ENCODE measurements around the gene TLN1.
A peak's percentile ranks its signal among the peaks of the same experiment; 100 is the strongest.

Gene TLN1

DNA sequence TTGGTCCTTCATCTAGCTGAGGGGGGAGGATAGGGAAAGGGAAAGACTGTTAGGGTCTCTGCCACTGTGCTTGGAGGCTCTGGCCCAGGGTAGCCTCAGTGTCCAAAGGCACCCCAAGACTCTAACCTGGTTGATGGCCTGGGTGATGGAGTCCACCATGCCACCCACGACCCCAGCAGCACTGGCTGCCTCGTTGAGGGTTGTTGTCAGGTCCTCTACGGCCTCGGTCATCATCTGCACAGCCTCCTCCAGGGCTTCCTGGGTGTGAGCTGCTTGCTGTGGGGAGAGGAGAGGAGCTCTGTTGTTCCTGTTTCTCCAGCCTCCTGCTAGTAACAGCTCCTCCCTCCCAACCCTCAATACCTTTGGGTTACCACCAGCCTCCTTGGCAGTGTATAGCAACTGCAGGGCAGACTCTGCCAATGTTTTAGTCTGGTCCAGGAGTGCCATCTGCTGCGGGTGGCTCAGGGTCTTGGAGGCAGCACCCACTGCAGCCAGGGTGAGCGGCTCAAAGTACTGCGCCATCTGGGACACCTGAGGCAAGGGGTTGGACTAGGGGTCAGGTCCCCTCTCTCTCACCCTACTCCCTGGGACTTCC lies 26.1 kb downstream of the TLN1 start:
- DNase-seq (ENCODE audit: low read depth, low spot score) = no peak

DNA sequence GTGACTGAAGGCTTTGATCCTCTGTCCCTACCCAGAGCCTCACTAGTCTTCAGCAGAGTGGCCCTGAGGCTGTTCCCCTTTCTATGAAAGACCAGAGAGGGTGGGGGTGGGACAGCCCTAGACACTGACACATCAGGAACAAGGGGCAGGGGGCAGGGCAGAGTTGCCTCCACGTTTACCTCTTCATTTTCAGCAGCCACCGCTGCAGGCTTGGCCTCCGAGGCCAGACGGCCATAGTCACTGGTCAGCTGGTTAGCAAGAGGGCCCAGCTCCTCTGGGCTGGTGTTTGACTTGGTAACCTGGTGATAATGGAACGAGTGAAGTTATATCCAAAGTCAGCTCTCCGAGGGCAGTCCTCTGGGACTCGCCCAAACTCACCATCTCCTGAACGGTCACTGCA lies 26.6 kb downstream of the TLN1 start:
- no peak for DNase-seq (ENCODE audit: low read depth, low spot score)

DNA sequence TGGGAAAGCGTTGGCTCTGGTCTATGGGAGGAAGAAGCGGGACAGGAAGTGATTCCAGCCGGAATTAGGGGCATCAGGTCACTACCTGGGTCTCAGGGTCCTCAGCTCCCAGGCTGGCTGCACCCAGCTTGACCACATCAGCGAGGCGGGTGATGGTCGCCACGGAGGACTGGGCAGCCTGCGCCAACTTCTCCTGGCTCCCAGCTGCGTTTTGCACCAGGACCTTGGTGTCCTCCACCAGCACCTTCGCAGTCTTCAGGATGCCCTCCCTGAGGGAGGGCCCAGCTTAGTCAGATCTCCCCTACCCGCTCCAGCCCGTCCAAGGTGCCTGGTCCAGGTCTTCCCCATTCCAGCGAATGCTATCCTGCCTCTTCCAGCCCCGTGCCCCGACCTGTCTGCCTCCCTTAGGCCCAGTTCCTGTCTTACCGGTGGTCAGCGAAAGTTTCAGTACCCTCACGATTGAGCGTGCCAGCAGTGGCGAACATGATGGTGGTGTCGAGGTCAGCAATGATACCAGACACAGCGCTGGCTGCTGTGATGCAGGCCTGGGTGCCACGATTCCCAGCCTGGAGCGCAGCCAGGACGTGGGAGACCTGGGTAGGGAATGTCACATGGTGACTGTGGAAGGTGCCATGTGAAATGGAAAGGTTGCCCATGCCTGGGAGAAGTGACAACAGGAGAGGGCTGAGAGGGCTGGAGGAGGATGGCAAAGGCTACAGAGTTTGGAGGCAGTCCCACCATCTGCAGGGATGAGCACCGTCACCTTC lies 27.9 kb downstream of the TLN1 start:
- DNase-seq (ENCODE audit: low read depth, low spot score) = no peak

DNA sequence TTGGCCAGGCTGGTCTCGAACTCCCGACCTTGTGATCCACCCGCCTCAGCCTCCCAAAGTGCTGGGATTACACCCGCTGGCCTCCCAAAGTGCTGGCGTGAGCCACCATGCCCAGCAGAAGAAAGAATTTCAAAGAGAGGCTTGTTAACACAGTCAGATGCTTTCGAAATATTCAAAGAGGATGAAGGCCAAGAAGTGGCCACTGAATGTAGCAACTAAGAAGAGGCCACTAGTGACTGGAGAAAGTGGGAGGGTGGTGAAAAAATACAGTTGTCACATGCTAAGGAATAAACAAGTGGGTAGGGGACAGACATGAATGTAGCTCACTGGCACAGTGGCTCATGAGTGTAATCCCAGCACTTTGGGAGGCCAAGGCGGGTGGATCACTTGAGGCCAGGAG lies 29.3 kb downstream of the TLN1 start:
- DNase-seq (ENCODE audit: low read depth, low spot score) = no peak

DNA sequence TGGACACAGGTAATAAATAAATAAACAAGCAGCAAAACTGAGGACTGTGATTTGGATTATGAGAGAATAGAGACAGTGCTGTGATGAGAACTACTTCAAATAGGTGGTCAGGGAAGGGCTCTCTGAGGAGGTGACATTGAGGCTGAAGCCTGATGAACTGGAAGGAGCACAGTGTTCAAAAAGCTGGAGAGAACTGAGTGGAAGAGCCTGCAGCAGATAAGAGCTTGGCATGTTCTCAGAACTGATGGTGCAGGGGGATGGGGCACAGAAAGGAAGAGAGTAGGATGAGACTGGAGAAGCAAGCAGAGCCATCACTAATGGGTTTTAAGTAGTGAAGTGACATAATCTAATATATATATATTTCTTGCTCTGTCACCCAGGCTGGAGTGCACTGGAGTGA lies 31.1 kb downstream of the TLN1 start:
- no peak for DNase-seq (ENCODE audit: low read depth, low spot score)

DNA sequence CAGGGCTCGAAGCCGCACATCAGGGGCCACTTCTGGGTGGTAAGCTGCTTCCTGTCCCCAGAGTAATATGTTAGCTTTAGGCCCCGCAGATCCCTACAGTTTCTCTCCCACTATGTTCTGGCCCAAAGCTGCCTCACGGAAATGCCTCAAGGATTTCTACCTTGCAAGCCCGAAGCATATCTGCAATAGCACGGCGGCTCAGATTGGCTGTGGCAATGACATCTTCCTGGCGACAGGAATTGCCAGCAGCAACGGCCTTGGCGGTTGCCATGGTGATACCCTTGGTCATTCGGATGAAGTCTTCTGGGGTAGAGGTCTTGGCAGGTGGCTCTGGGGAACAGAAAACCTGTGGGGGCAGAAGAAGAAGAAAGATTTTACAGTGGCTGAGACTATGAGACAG lies 32.0 kb downstream of the TLN1 start:
- no peak for DNase-seq (ENCODE audit: low read depth, low spot score)

DNA sequence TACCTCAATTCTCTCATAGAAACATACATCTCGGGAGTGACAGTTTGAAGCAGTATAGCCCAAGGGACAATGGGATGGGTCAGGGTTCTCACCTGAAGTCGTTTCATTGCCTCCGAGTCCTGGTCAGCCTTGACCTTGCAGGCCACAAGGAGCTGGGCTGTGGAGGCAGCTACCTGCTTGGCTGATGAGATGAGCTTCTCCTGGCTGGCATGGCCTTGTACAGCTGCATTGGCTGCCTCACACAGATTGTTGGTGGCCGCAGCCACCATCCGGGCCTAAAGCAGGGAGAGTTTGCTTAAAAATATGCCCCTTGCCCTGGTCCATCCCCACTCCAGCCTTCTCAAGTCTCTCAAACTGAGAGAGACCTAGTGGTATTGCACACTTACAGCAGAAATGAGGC lies 33.8 kb downstream of the TLN1 start:
- DNase-seq (ENCODE audit: low read depth, low spot score) = no peak

DNA sequence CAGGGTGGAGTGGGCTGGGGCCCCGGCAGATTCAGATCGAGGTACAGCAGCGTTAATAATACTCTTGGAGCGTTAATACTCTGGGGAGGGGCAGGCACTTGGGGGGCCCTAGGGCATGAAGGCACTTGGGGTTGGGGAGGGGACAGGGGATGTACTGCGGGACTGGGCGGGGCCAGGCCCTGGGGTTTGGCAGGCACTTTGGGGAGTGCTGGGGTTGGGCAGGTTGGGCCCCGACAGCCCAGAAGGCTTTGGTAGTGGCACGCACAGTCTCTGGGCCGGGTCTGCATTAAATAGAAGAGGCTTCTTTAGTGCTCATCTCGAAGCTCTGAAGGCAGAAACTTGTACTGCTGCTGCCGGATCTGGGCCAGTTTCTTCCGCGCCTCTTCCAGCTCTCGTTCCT lies 34.5 kb downstream of the TLN1 start:
- no peak for DNase-seq (ENCODE audit: low read depth, low spot score)

DNA sequence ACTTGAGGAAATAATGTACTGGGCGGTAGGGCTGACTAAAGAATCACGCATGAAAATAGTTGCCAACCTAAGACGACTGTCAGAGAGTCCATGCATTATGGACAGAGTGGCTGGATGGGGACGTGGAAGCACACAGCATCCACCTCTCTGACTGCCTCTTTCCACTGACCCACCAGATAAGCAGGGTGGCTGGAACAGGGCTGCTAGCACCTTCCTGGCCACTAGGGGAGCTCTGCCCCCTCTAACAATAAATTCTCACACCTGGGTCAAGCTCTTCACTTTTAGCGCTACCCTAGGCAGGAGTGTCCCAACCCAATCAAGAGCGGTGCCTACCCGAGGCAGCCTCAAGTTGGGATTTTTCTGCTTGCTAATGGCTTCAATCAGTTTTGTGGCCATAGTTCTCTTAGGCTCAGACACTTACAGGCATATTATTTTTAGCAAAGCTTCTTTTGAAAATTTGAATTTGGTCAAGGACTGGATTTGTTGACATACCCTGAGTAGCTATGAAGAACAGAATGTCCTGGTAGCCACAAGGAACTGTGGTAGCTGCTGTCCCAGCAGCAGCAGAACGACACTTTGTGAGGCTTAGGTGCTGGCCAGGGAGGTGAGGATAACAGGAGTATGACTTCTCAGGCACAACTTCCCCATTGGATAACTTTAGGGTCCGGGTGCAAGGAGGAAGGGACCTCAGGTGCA lies 35.3 kb downstream of the TLN1 start:
- peak; percentile 23 for DNase-seq (ENCODE audit: low read depth, low spot score)

DNA sequence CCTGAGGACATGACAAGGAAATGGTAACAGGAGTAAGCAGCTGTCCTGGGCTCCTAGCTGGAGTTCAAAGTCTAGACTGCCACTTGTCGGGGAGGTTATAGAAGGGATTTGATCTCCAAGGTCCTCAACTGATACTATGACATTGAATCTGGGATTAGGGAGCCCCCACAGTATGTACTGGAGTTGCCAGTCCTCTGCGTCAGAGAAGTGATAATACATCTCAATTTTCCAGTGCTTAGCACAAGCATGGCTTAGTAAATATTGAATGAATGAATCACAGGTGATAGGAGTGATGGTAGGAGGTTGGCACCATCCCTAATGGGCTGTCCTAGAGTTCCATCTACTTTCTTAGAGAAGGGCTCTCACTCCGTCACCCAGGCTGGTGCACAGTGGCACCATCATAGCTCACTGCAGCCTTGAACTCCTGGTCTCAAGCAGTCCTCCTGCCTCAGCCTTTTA lies 36.0 kb downstream of the TLN1 start:
- no peak for DNase-seq (ENCODE audit: low read depth, low spot score)

DNA sequence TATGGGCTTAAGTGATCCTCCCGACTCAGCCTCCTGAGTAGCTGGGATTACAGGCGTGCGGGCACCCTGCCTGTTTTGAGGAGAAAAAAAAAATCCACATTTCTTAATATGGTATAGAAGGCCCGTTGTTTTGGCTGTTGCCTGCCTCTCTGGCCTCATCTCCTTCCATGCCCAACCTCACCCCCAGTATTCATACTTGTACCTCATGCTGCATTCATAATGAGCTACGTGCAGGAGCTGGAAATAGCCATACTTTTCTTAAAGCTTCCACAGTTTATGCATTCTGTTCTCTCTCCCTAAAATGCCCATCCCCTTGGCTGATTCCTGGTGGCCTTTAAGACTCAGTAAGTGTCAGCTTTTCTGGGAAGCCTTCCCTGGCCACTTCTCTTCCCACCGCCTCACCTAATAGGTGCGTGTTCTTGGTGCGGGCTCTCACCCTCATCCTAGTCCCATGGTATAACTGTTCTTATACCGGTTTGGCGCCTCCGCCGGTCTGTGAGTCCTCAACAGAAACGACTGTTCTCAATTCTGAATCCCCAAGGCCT lies 40.2 kb downstream of the TLN1 start:
- no peak for DNase-seq (ENCODE audit: low read depth, low spot score)

DNA sequence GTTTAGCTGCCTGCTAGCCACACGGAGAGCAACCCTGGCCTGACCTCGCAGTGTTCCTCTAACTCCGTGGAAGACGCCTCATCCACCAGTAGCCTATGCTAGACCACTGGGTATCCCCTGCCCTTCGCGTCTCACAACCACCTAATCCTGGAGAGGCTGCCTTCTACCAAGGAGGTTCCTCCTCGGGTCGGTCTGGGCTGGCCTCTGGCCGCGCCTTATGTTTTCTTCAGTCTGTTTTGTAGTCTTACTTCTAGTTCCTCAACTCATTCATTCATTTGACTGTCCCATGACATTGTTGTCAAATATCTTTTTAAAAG lies 40.7 kb downstream of the TLN1 start:
- no peak for DNase-seq (ENCODE audit: low read depth, low spot score)

DNA sequence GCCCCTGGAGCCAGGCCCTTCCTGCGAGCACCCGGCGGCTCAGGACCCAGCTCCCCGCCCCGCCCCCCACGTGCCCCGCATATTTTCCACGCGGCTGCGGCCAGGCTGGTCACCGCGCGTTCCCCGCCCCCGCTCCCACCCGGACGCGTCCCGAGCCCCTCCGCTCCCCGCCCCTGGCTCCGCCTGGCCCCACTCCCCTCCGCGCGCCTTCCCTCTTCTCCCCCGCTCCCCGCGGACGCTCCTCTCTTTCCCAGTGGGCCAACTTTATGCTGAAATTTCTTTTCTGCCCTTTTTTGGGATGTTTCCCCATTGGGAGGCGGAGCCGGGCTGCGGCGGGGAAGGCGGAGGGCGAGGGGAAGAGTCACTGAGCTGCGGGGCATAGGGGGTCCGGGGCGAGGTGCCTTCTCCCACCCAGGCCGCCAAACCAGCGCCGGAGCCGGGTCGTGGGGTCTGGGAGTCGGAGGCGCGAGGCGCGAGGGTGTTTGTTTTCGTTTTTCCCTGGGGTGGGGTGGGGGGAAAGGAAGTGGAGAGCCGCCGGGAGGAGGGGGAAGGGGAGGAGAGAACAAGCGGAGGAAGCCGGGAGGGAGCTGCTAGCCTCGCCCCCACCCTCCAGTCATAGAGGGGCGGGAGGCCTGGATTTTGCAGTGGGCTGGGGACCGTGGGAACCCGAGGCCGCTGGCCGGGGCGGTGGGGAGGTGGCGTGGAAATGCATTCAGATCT lies 41.2 kb downstream of the TLN1 start:
- no peak for DNase-seq (ENCODE audit: low read depth, low spot score)

DNA sequence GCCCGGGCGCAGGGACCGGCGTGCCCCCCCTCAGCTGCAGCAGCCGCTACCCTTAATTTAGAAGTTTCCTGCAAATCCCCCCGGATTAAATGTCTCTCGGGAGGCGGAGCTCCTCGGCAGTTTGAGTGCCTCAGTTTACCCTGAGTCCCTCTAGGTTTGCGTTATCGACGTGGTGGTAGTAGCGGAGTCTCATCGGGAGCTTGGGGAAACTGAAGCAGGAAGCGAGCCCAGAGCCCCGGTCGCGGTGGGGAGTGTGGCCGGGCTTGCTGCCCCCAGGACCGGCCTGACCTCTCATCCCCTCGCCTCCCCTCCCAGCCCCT lies 41.7 kb downstream of the TLN1 start:
- no peak for DNase-seq (ENCODE audit: low read depth, low spot score)

DNA sequence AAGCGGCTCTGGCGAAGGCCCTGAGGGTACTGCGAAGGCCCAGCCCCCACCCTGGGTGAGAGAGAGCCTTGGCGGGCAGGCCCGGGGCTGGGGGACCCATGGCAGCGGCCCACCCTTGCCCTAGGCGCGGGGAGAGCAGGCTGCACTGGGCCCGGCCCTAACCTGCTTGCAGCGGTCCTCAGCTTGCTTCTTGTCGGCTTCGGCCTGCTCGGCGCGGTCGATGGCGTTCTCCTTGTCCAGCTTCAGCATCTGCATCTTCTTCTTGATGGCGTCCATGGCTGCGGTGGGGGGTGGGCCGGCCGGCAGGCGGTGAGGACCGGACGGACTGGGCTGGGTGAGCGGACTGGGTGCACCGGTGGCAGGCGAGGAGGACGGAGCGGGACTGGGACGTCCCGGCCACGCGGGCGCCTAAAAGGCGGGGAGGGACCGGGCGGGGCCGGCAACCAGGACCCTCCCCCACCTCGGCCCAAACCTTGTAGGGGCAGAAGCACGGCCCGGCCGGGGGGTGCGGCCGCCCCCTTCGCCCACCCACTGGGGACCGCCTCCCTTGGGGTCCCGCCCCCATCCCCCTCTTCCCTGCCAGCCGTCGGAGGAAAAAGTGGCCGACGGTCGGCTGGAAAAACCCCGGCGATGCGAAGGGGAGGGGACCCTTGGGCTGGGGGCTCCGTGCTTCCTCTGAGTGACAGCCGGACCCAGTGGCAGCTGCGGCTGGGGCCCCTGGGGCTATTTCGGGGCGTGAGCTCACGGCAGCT lies 42.3 kb downstream of the TLN1 start, which contains the start of gene TPM2:
TSS of gene TPM2 (minus strand) at position 384 of the 752 bp plus-strand sequence. CDS start at position 276, 108 bp downstream.
- DNase-seq (ENCODE audit: low read depth, low spot score) = no peak

DNA sequence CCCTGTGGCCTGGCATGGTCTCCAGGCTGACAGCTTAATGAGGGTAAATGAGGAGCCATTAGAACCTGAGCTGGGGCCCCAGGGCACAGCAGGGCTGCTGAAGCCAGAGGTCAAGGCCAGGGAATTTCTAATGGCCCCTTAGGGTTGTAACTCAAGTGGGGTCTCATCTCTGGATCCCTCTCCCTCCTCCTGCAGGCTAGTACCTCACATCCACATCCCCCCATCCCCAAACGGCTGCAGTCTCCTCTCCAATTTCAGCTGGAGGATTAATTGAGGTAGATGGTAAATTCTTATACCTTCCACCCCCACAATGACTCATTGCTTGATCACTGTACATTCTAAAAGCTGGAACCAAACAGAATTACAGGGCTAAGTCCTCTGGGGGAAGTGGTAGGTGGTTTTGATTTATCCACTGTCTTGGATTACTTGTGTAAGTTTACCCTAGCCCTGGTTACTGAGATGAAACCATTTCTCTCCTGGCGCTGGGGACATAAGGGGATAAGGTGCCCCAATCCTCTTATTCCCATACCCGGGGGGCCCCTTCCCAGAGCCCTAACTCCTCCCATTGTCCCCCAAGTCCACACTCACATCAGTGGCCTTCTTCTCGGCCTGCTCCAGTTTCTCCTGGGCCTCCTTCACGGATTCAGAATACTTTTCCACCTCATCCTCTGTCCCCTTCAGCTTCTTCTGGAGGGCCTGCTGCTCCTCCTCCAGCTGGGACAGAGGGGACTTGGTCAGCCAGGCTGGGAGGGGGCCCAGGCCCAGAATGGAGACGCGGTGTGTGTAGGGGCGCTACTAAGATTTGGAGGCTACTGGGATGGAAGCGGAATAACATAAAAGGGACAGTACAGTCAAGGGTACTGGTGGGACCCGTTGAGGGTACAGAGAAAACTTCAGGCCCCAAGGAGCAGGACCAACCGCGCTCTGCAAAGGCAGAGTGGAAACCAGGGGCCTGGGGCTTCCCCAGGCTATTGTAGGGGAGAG lies 43.1 kb downstream of the TLN1 start:
- no peak for DNase-seq (ENCODE audit: low read depth, low spot score)

DNA sequence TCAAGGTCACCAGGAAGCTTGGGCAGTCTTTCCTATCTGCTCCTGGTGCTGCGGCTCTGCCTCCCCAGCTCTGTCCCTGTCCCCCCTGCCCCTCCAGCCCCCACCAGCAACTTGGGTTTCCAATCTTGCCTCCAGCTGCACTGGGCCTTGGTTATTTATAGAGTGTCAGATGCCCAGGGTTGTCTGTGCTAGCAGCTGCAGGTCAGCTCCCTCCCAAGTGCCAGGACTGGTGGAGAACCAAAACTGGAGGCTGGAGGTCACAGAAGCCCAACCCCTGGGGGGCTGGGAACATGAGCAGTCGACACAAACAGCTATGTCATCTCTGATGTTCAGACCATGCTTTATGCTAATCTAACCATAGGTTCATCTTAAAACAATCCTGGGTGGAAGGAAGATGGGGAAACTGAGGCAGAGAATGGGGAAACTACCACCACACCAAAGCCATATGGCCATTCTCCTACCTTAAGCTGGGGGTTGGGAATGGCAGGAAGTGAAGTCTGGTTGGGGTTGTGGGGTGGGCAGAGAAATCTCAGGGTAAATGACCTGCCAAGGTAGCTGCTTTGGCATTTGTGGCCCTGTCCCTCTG lies 43.9 kb downstream of the TLN1 start:
- DNase-seq (ENCODE audit: low read depth, low spot score) = no peak

DNA sequence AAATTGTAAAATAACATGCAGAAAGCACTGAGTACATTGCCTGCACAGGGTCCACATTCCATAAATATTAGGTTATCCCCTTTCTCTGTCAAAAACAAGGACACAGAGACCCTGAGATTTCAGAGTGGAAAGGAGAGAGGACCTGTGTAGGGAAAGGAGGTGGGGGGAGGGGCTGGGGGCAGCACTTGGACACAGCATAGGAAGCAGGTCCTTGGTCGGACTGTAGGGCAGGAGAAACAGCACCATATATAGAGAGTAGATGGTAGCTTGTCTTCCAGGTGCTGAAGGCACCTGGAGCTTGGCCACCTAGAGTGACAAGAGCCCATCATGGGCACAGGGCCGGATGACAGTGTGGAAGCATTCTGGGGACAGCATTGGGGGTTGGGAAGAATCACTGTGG lies 44.7 kb downstream of the TLN1 start:
- DNase-seq (ENCODE audit: low read depth, low spot score) = no peak

DNA sequence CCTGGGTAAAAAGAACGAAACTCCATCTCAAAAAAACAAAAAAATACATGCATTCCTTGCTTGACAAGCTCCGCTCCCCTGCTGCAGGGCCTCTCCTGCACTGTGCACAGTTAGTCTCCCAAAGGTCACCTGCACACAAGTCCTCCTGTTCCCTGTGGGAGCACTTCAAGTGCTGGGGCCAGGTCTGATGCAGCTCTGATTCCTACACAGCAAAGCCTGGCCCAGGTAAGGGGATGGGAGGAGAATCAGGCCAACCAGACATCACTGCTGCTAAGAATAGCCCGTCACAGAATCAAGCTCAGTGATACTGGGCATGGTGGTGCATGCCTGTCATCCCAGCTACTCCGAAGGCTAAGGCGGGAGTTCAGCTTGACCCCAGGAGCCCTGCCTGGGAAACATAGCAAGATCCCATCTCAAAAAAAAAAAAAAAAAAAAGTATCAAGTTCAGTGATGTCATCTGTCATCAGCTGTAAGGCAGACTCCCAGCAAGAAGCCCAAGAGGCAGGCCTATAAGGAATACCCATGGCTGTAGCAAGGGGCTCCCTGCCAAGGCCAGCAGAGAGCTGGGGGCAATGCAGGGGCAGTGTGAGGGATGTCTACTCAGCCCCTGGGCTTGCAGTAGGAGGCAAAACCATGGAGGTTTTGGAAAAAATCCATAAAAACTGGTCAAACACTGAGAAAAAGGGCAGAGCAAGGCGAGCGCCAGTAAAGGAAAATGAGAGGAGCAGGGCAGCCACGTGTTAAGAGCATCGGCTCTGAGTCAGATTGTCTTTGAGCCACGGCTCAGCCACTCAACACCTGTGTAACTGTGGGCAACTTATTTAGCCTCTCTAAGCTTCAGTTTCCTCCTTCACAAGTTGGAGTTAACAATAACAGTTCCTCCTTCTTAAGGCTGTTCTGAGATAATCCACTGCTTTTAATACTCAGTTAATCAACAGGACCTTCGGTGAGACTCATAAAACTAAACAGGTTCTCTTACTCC lies 45.5 kb downstream of the TLN1 start:
- DNase-seq (ENCODE audit: low read depth, low spot score) = no peak

All from activated CD4-positive, CD25-positive, alpha-beta regulatory T cell treated with anti-CD3 and anti-CD28 coated beads, Interleukin-2, amount 50 U/mL, for 16 hours (primary cell).